ENCODE results near the gene CLSTN1. TPM values are rescaled to one million over a fixed set of nuclear protein-coding genes. Genes with fewer than 3 reads are reported as not detected.

CLSTN1 gene
- total and polyA plus RNA-seq, 10 of the 15 experiments (the other 5 are each of a cell fraction or from before 2014, with no cell fraction given), result 2.7 to 64.4 (median 23.2) TPM

- Histone ChIP-seq H3K9ac (ENCODE audit: control insufficient read depth, insufficient read depth, low read length) (no peak overlapping the region), H3K36me3 (ENCODE audit: control insufficient read depth in 2 of 2, insufficient read depth in 2 of 2, low read length in 1 of 2) (peaks cover 27 to 54% of the 10 kb centered on the region in 2 experiments), H3K4me2 (ENCODE audit: control insufficient read depth, insufficient read depth) (no peak overlapping the region), H3K79me2 (ENCODE audit: control insufficient read depth, insufficient read depth, low read length) (no peaks in the 10 kb centered on the region), H4K20me1 (ENCODE audit: control insufficient read depth, insufficient read depth) (no peaks in the 10 kb centered on the region), H3K27me3 (replicated peaks in 1 of 2; ENCODE audit: control insufficient read depth in 2 of 2, insufficient read depth in 2 of 2, low read length in 1 of 2) (no peaks in the 10 kb centered on the region), H3K4me1 (ENCODE audit: control insufficient read depth, insufficient read depth, low read length) (no peaks in the 10 kb centered on the region), H3K9me3 (replicated peaks; ENCODE audit: control insufficient read depth, insufficient read depth, low read length) (no peaks in the 10 kb centered on the region; the same call in 2 of the 3 replicates), H2AFZ (ENCODE audit: control insufficient read depth, low read depth, low read length) (no peak overlapping the region), H3K4me3 (no peak overlapping the region), H3K27ac (ENCODE audit: control insufficient read depth, insufficient read depth) (no peak overlapping the region)
- no peak for ATAC-seq
- RAD21 ChIA-PET (ENCODE audit: unreplicated experiment), result no interaction called here
- no peak for FAIRE-seq
- in situ Hi-C loops (cut with MboI), result no loop called here
- CTCF ChIA-PET, result interaction anchor here (1.0 kb wide), 1 partner anchor 138 kb away, joined by 3 read pairs; no protein-coding TSS in a partner anchor
- BruUV-seq (replicated peaks), result no TSS peak
- intact Hi-C loops (cut with micrococcal nuclease; ENCODE audit: unreplicated experiment), result no loop called here
- DNase-seq (ENCODE audit: low read depth, low spot score), result no peak
- TF ChIP-seq MAX (IDR thresholded peaks at IDR 0.05; ENCODE audit: low read depth, low read length), result no peak
- peak; percentile 44 for TF ChIP-seq POLR2AphosphoS5 (IDR thresholded peaks at IDR 0.05; ENCODE audit: low read length)
- no peak for TF ChIP-seq FOXM1 (IDR thresholded peaks at IDR 0.05; ENCODE audit: low read depth, low read length)
- TF ChIP-seq EED (IDR thresholded peaks at IDR 0.05; ENCODE audit: low read depth), result no peak
- no peak for TF ChIP-seq TAF1 (IDR thresholded peaks at IDR 0.05; ENCODE audit: borderline replicate concordance, low read depth, low read length)
- TF ChIP-seq ZNF207 (IDR thresholded peaks at IDR 0.05; ENCODE audit: borderline replicate concordance), result no peak
- TF ChIP-seq BCL3 (IDR thresholded peaks at IDR 0.05; ENCODE audit: borderline replicate concordance, insufficient read depth, low read depth, low read length, poor library complexity, severe bottlenecking), result peak; percentile 32
- TF ChIP-seq POLR2A (IDR thresholded peaks at IDR 0.05; ENCODE audit: low read depth, low read length), result peak; percentile 41
- peak; percentile 26; the same call in 1 of the 2 replicates for TF ChIP-seq POLR2AphosphoS2 (IDR thresholded peaks at IDR 0.05; ENCODE audit: low read depth, low read length)
- POLR2A ChIA-PET, result no interaction called here
- SMC1A ChIA-PET (ENCODE audit: uncharacterized antibody, unreplicated experiment), result no interaction called here
- WGBS (ENCODE audit: insufficient coverage, insufficient replicate concordance, low lambda C conversion rate, missing lambda C conversion rate), result 68% methylated on average over 37 of the region's 45 CpGs
Measured at GRCh38 chr1:9730096-9730901, 93.5 kb downstream of the CLSTN1 start.
